RWPE2 (cell line): ENCODE data around the gene SEC23B.
A peak's percentile ranks its signal among the peaks of the same experiment; 100 is the strongest.
"Not testable (repeated sequence)": the region's sequence is repeated elsewhere in the genome, so short reads cannot be mapped to it uniquely, and the experiment has no call there.

Source experiments
- ATAC-seq: fragments of 200-7000 bp; cut with Tn5 transposase; 3 replicates; pipeline ENCODE4 v1.9.1; 2021; ENCODE audit warnings: low read depth
- DNase-seq: peaks from one replicate; pipeline ENCODE4 v3.0.0-alpha.2; 2020; ENCODE audit warnings: low spot score
- H3K27ac ChIP-seq: fragments of 450-650 bp; 2 replicates; pipeline ENCODE4 v1.5.1; 2017; ENCODE audit warnings: mild to moderate bottlenecking; ENCODE audit not compliant: poor library complexity, severe bottlenecking
- H3K27me3 ChIP-seq: fragments of 250-450 bp; sonication (Bioruptor Pico); 2 replicates; pipeline ENCODE4 v1.5.1; 2021; ENCODE audit warnings: mild to moderate bottlenecking, moderate library complexity; ENCODE audit not compliant: insufficient read depth, poor library complexity, severe bottlenecking
- H3K36me3 ChIP-seq: fragments of 250-450 bp; sonication (Bioruptor Pico); 2 replicates; pipeline ENCODE4 v1.5.1; 2020; ENCODE audit warnings: low read depth, mild to moderate bottlenecking, moderate library complexity
- H3K4me1 ChIP-seq: fragments of 250-450 bp; sonication (Bioruptor Pico); 2 replicates; pipeline ENCODE4 v1.5.1; 2021; ENCODE audit warnings: mild to moderate bottlenecking, moderate library complexity; ENCODE audit not compliant: insufficient read depth, poor library complexity, severe bottlenecking
- H3K4me3 ChIP-seq: fragments of 250-450 bp; sonication (Bioruptor Pico); 2 replicates; pipeline ENCODE4 v1.5.1; 2021; ENCODE audit warnings: mild to moderate bottlenecking, moderate library complexity; ENCODE audit not compliant: severe bottlenecking
- H3K9me3 ChIP-seq: fragments of 250-450 bp; sonication (Bioruptor Pico); 2 replicates; pipeline ENCODE4 v1.5.1; 2021; ENCODE audit warnings: mild to moderate bottlenecking, moderate library complexity; ENCODE audit not compliant: severe bottlenecking
- TF ChIP-seq, protein P1 (sequence below): fragments of 450-650 bp; IDR thresholded peaks from one replicate; pipeline ENCODE4 v1.5.1; 2017; ENCODE audit warnings: mild to moderate bottlenecking, moderate library complexity; ENCODE audit not compliant: poor library complexity, severe bottlenecking

SEC23B gene

DNA sequence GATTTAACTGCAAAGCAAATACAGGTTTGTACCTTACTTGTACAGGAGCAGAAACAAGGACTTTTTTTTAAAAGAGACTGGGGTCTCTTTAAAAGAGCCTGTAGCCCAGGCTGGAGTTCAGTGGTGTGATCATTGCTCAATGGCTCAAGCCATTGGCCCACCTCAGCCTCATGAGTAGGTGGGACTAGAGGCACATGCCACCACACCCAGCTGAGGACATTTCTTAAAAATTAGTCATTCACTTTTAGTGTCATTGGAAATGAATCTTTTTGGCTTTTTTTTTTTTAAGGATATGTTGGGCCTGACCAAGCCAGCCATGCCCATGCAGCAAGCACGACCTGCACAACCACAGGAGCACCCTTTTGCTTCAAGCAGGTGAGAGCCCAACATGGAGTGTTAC, 16.9 kb downstream of the SEC23B start:
- peaks cover 15% of the 10 kb centered on the region for H3K4me1 ChIP-seq
- H3K27me3 ChIP-seq = no peaks in the 10 kb centered on the region
- H3K27ac ChIP-seq = peak overlapping the region; percentile 86
- DNase-seq (peak; percentile 74), ATAC-seq (peak; percentile 93)
- H3K9me3 ChIP-seq = no peaks in the 10 kb centered on the region
- TF ChIP-seq, protein P1, sequence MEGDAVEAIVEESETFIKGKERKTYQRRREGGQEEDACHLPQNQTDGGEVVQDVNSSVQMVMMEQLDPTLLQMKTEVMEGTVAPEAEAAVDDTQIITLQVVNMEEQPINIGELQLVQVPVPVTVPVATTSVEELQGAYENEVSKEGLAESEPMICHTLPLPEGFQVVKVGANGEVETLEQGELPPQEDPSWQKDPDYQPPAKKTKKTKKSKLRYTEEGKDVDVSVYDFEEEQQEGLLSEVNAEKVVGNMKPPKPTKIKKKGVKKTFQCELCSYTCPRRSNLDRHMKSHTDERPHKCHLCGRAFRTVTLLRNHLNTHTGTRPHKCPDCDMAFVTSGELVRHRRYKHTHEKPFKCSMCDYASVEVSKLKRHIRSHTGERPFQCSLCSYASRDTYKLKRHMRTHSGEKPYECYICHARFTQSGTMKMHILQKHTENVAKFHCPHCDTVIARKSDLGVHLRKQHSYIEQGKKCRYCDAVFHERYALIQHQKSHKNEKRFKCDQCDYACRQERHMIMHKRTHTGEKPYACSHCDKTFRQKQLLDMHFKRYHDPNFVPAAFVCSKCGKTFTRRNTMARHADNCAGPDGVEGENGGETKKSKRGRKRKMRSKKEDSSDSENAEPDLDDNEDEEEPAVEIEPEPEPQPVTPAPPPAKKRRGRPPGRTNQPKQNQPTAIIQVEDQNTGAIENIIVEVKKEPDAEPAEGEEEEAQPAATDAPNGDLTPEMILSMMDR = no peak
- peaks cover 60% of the 10 kb centered on the region for H3K36me3 ChIP-seq
- H3K4me3 ChIP-seq = no peak overlapping the region

DNA sequence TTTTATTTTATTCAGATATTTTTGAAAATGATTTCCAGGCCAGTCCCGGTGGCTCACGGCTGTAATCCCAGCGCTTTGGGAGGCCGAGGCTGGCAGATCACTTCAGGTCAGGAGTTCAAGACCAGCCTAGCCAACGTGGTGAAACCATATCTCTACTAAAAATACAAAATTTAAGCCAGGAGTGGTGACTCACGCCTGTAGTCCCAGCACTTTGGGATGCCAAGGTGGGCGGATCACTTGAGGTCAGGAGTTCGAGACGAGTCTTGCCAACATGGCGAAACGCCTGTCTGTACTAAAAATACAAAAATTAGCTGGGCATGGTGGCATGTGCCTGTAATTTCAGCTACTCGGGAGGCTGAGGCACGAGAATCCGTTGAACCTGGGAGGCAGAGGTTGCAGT, 19.0 kb downstream of the SEC23B start:
- H3K27ac ChIP-seq, H3K4me3 ChIP-seq, H3K9me3 ChIP-seq, DNase-seq, H3K27me3 ChIP-seq, ATAC-seq: not testable (repeated sequence)
- Histone ChIP-seq H3K36me3 (peaks cover 78% of the 10 kb centered on the region), H3K4me1 (peaks cover 15% of the 10 kb centered on the region)

DNA sequence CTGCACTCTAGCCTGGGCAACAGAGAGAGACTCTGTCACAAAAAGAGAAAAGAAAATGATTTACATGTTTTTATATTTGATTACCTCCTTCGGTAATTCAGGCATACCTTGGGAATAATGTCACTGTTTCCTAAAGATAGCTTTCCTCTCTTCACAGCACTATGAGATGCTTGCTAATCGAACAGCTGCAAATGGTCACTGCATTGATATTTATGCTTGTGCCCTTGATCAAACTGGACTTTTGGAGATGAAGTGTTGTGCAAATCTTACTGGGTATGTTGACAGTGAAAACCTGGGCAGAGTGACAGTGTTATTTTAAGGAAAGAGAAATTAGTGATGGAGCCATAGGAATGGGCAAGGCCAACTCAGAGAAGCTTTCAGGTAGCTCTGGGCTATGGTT, 19.6 kb downstream of the SEC23B start:
- no peaks in the 10 kb centered on the region for H3K9me3 ChIP-seq
- H3K27ac ChIP-seq = peak overlapping the region; percentile 16
- ATAC-seq (no peak), DNase-seq (no peak)
- TF ChIP-seq, protein P1 = no peak
- no peak overlapping the region for H3K4me3 ChIP-seq
- H3K4me1 ChIP-seq = peaks cover 15% of the 10 kb centered on the region
- H3K36me3 ChIP-seq = peaks cover 84% of the 10 kb centered on the region
- H3K27me3 ChIP-seq = no peaks in the 10 kb centered on the region

DNA sequence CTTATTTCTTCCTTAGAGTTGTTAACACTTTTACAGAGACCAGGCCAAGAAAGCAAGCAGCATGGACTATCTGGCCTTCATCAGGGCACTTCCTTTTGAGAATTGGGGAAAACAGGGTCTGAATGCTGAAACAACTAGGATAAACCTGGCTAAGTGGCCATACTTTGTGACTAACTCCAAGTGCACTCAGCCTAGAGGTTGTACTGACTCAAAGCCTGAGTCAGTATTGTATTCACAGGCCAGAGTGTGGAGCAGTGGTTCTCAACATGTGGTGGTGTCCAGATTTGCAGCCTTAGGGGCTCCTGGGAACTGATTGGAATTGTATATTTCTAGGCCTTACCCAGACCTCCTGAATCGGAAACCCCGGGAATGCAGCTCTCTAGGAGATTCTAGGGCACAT, 20.1 kb downstream of the SEC23B start:
- no peaks in the 10 kb centered on the region for H3K27me3 ChIP-seq
- DNase-seq (no peak), ATAC-seq (peak; percentile 76)
- H3K36me3 ChIP-seq = peaks cover 89% of the 10 kb centered on the region
- peak overlapping the region; percentile 16 for H3K27ac ChIP-seq
- no peaks in the 10 kb centered on the region for H3K9me3 ChIP-seq
- TF ChIP-seq, protein P1 = no peak
- H3K4me1 ChIP-seq = peaks cover 15% of the 10 kb centered on the region
- no peak overlapping the region for H3K4me3 ChIP-seq

DNA sequence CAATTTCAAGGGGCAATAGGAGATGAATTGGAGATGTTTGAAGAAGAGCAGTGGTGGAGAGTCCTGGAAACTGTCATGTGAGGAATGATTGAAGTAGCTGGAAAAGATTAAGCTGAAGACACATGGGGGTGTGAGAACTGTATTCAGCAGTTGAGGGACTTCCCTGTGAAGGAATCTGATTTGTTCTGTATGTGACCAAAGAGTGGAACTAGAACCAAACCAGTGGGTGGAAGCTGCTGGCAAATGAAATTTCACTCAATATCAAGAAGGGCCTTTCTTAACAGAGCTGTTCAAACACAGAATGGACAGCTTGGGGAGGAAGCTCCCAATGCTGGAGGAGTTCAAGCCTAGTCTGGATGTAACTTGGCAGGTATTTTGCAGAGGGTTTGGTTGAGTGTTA, 21.3 kb downstream of the SEC23B start:
- no peak for ATAC-seq
- H3K4me3 ChIP-seq = no peak overlapping the region
- peaks cover 97% of the 10 kb centered on the region for H3K36me3 ChIP-seq
- H3K27ac ChIP-seq = no peak overlapping the region
- no peaks in the 10 kb centered on the region for H3K9me3 ChIP-seq
- TF ChIP-seq, protein P1 = no peak
- peaks cover 12% of the 10 kb centered on the region for H3K4me1 ChIP-seq
- H3K27me3 ChIP-seq = no peaks in the 10 kb centered on the region
- DNase-seq = no peak
